HG02981 (cell line): ENCODE results near the gene LGALS3BP.
"Not testable (repeated sequence)": the region's sequence is repeated elsewhere in the genome, so short reads cannot be mapped to it uniquely, and the experiment has no call there.

Source experiments
- ATAC-seq: cut with Tn5 transposase; IDR thresholded peaks from one replicate; pipeline ENCODE4 v1.9.1; 2021; ENCODE audit warnings: mild to moderate bottlenecking, moderate library complexity; ENCODE audit not compliant: unreplicated experiment

LGALS3BP gene

GRCh38 chr17:78979780-78980623 lies at the start of gene LGALS3BP:
TSS of gene LGALS3BP (minus strand) at chr17:78979923. CDS start at chr17:78977191, 2,732 bp downstream.
- no peak for ATAC-seq

DNA sequence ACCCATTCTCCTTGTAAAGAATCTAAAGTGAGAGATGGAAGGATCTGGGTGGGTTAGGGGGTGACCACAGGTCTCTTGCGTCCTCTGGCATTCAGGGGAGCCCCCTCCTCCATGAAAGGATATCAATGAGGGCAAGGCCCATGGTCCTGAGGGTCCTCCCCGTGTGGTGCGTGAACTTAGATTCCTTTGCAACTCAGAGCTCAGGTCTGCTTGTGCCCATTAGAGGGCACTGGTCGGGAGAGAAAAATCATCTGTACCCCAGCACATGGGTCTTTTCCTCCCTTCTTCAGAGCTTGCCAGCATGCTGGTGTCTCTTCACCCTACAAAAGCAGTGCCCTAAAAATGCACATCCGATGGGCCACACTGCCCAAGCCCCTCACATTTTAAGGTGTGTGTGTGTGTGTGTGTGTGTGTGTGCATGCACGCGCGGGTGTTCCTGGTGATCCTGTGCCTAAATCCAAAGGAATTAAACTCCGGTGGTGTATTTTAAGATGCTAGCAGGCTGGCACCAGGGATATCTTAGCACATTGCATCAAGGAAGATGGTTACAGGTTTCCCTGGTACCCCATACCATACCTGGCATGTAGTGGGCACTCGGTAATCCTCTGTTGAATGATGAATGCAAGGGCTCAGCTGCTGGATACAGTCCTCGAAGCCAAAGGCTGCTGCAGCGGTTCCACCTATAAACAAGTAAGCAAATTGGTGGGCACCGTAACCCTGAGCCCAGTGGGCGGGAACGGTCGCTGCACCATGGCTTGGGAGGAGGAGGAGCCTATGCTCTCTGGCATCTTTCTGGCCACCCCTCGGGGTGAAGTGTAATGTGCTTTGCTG lies 49.0 kb upstream of the LGALS3BP start:
- no peak for ATAC-seq

- no peak for ATAC-seq
Observed at GRCh38 chr17:79027925-79028491, 48.3 kb upstream of the LGALS3BP start.

DNA sequence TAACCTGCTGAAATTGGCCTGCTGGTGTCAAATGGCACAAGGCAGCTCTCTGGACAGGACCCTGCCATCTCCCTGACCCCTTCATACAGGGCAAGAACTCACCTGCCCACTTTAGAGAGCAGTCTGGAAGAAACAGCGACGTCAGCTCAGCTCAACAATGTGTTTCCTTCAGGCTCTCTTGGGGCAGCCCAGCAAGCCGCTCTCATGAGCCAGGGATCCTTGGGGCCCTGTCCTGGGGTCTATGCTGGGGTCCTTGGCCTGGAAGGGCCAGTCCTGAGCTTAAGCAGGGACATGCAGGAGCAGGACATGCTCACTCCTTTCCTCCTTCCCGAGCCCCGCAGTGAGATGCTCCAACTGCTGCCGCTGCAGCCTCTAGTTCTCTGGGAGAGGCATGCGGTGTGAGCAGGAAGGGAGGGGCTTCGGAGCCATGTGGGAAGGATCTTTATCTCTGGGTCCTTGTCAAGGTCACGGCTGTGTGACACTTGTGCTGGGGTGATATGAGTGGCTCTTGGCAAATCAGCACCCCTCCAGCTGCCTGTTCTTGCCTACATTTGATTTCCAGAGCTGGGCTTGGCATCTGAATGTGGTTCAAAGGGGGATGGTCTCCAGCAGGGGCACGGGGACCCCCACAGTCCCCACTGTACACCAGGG lies 47.7 kb upstream of the LGALS3BP start:
- no peak for ATAC-seq

GRCh38 chr17:79026376-79027273 lies 46.9 kb upstream of the LGALS3BP start:
- ATAC-seq: no peak

- ATAC-seq: no peak
Observed at GRCh38 chr17:79024901-79025737, 45.4 kb upstream of the LGALS3BP start.

- ATAC-seq: no peak
Observed at GRCh38 chr17:79023886-79024771, 44.4 kb upstream of the LGALS3BP start, which contains the start of gene C1QTNF1. TSS of gene C1QTNF1 (plus strand) at chr17:79024169. CDS start at chr17:79043969, 19,800 bp downstream.

DNA sequence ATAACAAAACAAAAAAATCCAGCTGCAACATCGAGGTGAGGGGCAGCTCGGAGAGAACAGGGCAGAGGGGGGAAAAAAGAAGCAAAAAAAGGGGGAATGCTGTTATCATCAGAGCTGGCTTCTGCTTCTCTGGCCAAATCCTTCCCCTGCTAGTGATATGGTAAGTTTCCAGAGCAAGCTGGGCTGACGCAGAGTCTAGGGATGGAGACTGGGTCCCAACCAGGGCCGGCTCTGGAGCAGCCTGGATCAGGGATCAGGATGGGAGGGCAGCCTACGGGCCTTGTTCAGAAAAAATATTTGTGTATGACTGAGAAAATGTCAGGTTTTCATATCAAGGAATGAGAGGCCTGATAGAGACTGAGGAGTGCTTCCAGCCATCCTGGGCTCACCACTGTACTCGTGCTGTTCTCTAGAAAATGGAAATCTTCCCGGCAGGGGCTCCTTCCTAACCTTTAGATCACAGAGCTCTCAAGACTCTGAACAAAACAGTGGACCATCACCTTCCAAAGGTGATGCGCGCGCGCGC lies 43.5 kb upstream of the LGALS3BP start:
- ATAC-seq: no peak

GRCh38 chr17:79022507-79022991 lies 42.8 kb upstream of the LGALS3BP start:
- ATAC-seq: no peak

- not testable (repeated sequence) for ATAC-seq
Observed at GRCh38 chr17:79021929-79022328, 42.2 kb upstream of the LGALS3BP start.

GRCh38 chr17:79020631-79021301 lies 41.0 kb upstream of the LGALS3BP start:
- ATAC-seq: no peak

DNA sequence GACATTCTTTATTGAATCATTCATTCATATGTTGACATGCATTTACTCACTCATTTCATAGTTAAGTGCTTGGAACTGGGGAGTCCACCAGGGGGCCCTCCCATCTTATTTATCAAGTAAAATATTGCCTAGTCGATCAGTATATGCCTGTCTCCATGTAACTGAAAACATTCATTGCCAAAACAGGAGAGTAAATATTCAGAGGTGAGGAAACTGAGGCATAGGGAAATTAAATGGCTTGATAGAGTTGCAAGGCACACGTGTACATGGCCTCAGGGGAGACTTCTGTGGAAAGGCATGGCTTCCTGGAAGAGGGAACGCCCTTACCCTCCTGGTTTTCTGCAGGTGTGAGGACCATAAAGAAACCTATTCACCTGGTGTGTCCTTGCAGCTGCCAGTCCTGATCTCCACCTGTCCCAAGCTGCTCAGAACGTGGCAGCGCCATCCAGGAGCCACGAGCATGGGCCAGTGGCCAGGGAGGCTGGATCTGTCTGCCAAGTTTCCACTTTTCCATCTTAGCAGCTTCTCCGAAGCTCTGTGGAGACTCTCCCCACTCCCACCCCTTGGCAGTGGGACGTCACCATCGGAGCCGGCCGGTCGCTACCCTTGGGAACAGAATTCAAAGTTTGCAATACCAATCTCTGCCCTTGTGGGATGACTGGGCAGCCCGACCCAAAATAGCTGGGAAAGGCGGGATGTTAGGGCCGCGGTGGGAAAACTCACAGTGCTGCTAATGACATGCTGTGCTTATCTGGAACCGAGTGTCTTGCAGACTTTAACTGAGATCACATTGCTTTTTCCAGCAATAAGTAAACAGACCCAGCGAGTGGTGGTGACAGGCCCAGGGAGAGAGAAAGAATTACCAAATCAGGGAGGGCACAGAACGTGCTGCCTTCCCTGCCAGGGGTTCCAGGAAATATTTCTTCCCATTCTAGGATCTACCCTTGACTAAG lies 40.2 kb upstream of the LGALS3BP start:
- no peak for ATAC-seq

DNA sequence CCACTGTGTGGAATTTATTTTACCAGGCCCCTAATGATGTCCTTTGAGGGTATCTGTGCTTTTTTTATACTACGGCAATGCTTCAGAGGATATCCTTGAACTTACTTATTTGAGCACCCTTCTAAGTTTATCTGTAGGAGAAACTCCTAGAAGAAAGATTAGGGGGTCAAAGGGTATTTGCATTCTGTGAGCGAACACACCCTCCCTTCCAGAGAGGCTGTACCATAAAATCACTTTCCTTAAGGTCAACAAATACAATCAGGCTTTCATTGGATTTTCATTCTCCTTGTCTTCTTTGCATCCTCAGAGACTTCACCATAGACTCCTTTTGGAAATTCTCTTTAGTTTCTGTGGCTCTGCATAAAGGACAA lies 39.5 kb upstream of the LGALS3BP start:
- ATAC-seq: no peak

GRCh38 chr17:79018370-79018695 lies 38.6 kb upstream of the LGALS3BP start:
- no peak for ATAC-seq

- ATAC-seq: no peak
Observed at GRCh38 chr17:79017546-79018369, 38.0 kb upstream of the LGALS3BP start.
